Stimulated activated CD4-positive, alpha-beta T cell treated with anti-CD3 and anti-CD28 coated beads, Interleukin-2, amount 100 ng/mL, for 48 hours (primary cell): ENCODE results near the gene PHYH.
"Not testable (repeated sequence)": the region's sequence is repeated elsewhere in the genome, so short reads cannot be mapped to it uniquely, and the experiment has no call there.

Experiments
- DNase-seq, 2 donors: peaks; one replicate each; pipeline ENCODE4 v3.0.0-alpha.2; 2020

Gene PHYH

GRCh38 chr10:13299437-13300287 is at the start of gene PHYH:
Gene PHYH (minus strand): TSS chr10:13300064. CDS start chr10:13300042, 22 bp downstream.
- DNase-seq, result peak; percentile 67 to 69

- peak; percentile 65 to 72 for DNase-seq
These were observed 48.6 kb upstream of the PHYH start, which contains the start of gene SEPHS1 for GRCh38 chr10:13348216-13349017. Gene SEPHS1 (minus strand): TSS chr10:13348293. CDS start chr10:13344950, 3,343 bp downstream.

- DNase-seq, result peak; percentile 63 to 71
These were observed 47.8 kb upstream of the PHYH start for GRCh38 chr10:13347500-13348156.

- peak in 1 of 2 donors; percentile 1 for DNase-seq
These were observed 47.2 kb upstream of the PHYH start for GRCh38 chr10:13347043-13347499.

GRCh38 chr10:13346283-13347042 is 46.6 kb upstream of the PHYH start:
- DNase-seq, result no peak

GRCh38 chr10:13340626-13341376 is 40.9 kb upstream of the PHYH start:
- DNase-seq, result no peak

- DNase-seq, result no peak
These were observed 40.2 kb upstream of the PHYH start for GRCh38 chr10:13340068-13340467.

GRCh38 chr10:13338390-13339110 is 38.7 kb upstream of the PHYH start:
- DNase-seq, result no peak

- no peak for DNase-seq
These were observed 37.9 kb upstream of the PHYH start for GRCh38 chr10:13337827-13338196.

- DNase-seq, result no peak
These were observed 37.4 kb upstream of the PHYH start for GRCh38 chr10:13337128-13337826.

- DNase-seq, result no peak
These were observed 36.0 kb upstream of the PHYH start for GRCh38 chr10:13335881-13336280.

- no peak for DNase-seq
These were observed 34.7 kb upstream of the PHYH start for GRCh38 chr10:13334556-13334955.

GRCh38 chr10:13331646-13332045 is 31.8 kb upstream of the PHYH start:
- DNase-seq, result no peak

- DNase-seq, result not testable (repeated sequence)
These were observed 31.1 kb upstream of the PHYH start for GRCh38 chr10:13330980-13331379.

GRCh38 chr10:13329565-13329964 is 29.7 kb upstream of the PHYH start:
- no peak for DNase-seq

GRCh38 chr10:13328613-13329012 is 28.7 kb upstream of the PHYH start:
- DNase-seq, result no peak

GRCh38 chr10:13328126-13328525 is 28.3 kb upstream of the PHYH start:
- DNase-seq, result no peak

- no peak for DNase-seq
These were observed 27.7 kb upstream of the PHYH start for GRCh38 chr10:13327534-13327933.

- no peak for DNase-seq
These were observed 22.8 kb upstream of the PHYH start for GRCh38 chr10:13322615-13323148.

- no peak for DNase-seq
These were observed 21.7 kb upstream of the PHYH start for GRCh38 chr10:13321576-13321975.
